DMS153 treated with DMSO at 0.1 percent for 48 hours (cell line): ENCODE measurements around the gene ILF2.
A peak's percentile ranks its signal among the peaks of the same experiment; 100 is the strongest.
"Not testable (repeated sequence)": the region's sequence is repeated elsewhere in the genome, so short reads cannot be mapped to it uniquely, and the experiment has no call there.

Experiments used
- DNase-seq: peaks from one replicate; lab custom pipeline; 2025; ENCODE audit not compliant: unreplicated experiment; lab: John Stamatoyannopoulos, UW

ILF2 gene

DNA sequence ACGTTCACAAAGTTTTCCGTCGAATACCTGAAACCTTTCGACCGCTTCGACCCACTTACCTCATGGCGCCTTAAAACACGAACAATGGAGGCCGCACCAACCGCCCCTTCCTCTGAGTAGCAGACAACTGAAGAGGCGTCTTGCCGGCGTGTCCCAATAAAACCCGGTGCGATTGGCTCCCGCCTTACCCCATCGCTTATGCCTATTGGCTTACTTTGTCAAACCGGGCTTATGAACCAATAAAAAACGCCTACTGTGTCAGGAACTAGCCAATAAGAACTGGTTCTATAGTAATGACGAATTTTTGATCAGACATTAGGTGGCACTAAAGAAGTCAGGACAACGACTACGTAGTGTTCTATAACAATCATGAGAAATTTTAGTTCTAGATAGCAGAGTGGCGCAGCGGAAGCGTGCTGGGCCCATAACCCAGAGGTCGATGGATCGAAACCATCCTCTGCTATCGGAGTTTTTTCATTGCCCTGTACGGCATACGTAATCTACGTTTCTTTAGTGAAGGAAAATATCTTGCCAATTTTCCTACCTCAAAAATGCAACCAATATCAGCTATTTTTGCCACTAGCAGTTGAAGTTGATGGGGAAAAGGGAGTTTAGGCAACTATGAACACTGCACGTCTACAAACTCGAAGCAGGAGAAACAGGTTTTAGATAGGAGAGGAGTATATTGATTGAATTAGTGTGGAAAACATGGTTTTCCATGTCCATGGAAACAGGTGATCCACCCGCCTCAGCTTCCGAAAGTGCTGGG, at the start of gene ILF2:
TSS of gene ILF2 (minus strand) at position 135 of the 769 bp plus-strand sequence. CDS start at position 64, 71 bp downstream.
- DNase-seq, result peak; percentile 100

DNA sequence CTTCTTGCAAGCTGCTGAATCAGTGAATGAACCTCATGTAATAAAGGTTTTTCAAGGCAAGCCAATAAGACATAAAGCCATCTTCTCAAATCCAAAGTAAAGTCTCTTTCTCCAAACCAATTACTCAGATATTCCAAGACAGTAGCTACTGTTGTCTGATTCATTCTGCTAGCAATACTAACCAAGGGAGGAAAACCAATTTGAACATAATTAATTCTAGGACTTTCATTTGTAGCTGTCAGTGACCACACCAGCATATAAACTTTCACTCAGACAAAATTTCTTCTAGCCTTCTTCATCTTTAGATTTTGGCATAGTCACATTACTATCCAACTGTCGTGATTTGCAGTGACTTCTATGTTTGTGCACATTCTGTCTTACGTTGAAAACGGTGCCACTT, 46.5 kb upstream of the ILF2 start:
- DNase-seq, result no peak

DNA sequence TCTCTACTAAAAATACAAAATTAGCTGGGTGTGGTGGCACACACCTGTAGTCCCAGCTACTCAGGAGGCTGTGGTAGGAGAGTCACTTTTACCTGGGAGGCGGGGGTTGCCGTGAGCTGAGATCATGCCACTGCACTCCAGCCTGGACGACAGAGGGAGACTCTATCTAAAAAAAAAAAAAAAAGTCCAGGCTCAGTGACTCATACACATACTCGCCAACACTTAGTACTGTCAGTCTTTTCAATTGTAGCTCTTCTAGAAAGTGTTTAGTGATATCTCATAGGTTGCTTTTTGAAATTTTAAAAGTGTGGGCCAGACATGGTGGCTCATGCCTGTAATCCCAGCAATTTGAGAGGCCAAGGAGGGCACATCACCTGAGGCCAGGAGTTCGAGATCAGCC, 45.4 kb upstream of the ILF2 start:
- DNase-seq, result not testable (repeated sequence)

DNA sequence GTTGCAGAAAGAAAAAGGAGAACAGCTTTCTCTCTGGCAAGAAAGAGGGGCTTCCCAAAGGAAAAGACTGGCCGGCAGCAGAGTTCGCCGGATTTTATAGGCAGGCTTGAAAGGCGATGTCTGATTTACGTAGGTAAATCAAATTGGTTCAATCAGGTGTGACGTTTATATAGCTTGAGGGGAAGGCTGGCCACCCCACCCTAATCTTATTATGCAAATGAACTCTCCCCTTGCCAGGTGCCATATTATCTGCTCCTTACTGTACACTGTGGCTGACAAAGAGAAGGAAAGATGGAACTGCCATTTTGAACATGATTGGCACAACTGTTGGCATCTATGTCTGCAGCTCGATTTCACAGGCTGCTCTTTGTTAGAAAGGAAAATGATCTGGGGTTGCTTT, 40.2 kb upstream of the ILF2 start:
- no peak for DNase-seq

DNA sequence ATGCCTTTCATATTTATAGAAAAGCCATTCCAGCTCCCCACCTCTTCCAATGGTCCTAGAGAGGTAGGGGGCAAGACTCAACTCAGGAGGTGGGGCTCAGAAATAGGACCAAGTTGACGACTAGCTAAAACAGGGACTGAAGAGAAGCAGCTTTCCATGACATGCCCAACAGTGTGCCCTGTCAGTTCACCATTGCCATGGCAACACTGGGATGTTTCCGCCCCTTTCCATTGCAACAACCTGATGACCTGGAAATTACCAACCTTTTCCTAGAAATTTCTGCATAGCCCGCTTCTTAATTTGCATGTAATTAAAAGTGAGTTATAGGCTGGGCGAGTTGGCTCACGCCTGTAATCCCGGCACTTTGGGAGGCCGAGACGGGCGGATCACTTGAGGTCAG, 34.7 kb upstream of the ILF2 start:
- no peak for DNase-seq

DNA sequence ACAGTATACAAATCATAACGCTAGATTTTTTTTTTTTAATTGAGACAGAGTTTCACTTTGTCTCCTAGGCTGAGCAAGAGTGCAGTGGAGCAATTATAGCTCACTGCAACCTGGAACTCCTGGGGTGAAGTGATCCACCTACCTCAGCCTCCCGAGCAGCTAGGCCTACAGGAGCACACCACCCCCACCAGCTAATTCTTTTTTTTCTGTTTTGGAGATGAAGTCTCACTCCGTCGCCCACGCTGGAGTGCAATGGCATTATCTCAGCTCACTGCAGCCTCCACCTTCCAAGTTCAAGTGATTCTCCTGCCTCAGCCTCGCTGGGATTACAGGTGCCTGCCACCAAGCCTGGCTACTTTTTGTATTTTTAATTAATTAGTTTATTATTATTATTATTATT, 29.0 kb upstream of the ILF2 start:
- DNase-seq, result no peak

DNA sequence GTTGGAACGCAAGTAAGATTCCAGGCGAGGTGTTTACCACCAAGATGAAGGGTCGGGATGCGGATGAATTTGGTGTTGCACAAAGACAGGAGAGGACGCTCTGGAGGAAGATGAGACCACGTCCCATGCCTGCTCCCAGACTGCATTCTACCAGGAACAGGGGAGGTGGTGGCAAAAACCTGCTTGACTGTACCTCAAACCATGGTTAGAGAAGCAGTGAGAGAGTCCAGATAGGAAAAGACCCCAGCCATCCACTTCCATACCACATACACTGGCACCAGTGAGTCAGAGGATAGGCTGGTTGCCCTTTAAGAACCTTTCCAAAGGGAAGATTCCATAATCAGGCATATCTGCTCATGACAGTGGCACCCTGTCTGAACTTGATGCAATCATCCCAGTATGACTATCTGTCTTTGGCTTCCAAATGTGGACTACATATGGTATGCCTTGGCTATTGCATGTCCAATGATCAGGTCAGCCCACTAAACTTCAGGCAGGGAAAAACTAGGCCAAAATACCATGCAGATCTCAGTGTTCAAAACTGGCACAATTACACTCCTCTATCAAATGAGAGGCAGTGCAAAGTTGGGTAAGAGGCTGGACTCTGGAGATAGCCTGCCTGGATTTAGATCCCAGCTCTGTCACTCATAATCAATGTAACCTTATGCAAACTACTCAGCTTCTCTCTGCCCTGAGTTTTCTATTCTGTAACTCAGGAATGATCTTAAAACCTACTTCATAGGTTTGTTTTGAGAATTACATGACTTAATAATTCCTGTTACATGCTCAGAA, 28.3 kb upstream of the ILF2 start:
- DNase-seq, result no peak

- no peak for DNase-seq
Observed at GRCh38 chr1:153698020-153698922, 27.5 kb upstream of the ILF2 start.

GRCh38 chr1:153697191-153698019, 26.6 kb upstream of the ILF2 start:
- no peak for DNase-seq

- DNase-seq, result no peak
Observed at GRCh38 chr1:153696741-153697140, 25.9 kb upstream of the ILF2 start.

GRCh38 chr1:153693466-153693865, 22.7 kb upstream of the ILF2 start:
- DNase-seq, result no peak

DNA sequence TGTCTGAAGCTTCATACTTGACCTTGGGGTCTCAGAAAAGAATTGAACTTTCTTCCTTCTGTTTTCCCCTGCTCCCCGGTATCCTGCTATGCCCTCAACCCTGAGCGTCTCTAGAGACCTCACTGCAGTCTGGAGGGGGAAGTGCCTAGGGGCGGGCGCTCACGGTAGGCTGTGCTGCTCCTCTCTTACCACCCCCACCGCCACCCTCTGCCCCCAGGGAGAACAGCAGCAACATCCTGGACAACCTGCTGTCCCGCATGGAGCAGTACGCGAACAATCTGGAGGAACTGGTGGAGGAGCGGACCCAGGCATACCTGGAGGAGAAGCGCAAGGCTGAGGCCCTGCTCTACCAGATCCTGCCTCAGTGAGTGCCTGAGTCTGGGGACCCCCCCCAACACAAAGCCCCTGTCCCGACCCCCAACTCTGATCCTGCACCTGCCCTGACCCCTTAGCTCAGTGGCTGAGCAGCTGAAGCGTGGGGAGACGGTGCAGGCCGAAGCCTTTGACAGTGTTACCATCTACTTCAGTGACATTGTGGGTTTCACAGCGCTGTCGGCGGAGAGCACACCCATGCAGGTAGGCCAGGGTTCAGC, 18.0 kb upstream of the ILF2 start:
- no peak for DNase-seq

DNA sequence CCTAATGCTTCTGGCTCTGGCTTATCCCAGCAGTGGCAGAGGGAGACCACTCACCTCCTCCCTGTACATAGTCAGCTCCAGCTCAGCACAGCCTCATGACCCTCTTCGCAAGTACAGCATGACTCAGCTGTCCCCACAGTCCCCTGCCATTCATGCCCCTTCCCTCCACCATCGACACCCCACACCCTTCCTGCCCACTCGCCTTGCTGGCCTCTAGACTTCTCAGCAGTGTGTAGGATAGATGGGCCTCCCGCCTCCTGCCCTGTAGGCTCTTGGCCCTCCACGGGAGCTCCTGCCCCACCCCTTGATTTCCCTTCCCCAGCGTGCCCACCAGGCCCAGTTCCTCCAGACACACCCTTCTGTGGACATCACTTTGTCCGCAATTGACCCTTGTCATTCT, 17.5 kb upstream of the ILF2 start:
- DNase-seq, result no peak

DNA sequence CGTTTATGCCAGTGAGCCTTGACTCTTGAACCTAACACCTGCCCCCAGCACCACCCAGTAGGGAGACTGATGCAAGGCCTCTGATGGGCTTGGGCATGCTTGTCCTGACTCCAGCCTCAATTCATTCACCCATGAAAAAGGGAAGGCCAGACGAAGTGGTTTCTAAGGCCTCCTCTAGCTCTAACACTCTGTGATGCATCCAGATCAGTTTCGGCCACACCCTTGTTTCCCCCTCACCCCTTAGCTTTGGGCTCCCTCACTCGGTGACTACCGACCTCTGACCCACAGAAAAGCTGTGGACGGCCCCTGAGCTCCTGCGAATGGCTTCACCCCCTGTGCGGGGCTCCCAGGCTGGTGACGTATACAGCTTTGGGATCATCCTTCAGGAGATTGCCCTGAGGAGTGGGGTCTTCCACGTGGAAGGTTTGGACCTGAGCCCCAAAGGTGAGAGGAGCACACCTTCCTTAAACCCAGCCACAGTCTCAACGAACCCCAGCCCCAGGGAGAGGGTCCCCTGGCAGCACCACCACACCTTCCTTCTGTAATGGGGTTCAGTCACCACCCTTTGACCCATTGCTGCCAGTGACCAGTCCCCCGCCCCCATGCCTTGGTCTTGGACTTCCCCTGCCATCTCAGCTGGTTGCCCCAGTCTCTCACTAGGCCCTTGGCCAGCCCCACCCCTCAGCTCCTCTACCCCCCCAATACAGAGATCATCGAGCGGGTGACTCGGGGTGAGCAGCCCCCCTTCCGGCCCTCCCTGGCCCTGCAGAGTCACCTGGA, 16.7 kb upstream of the ILF2 start:
- no peak for DNase-seq

GRCh38 chr1:153685544-153686340, 14.9 kb upstream of the ILF2 start:
- DNase-seq, result no peak

- no peak for DNase-seq
Observed at GRCh38 chr1:153684892-153685291, 14.1 kb upstream of the ILF2 start.

- no peak for DNase-seq
Observed at GRCh38 chr1:153683854-153684253, 13.1 kb upstream of the ILF2 start.

- no peak for DNase-seq
Observed at GRCh38 chr1:153682730-153683129, 11.9 kb upstream of the ILF2 start.

DNA sequence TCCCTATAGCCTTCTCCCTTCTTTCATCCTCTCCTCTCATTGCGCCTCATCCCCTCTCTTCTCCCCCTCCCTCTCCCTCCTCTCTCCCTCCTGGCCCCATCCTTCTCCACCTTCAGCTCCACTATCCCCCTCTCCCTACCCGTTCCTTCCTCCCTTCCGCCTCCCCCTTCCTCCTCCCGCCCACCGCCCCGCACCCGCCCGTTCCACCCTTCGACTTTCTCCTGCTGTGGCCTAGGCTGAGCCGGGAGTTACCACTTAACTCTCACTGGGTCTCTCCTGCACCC, 9.3 kb upstream of the ILF2 start:
- no peak for DNase-seq
